ENCODE data around the gene PCED1B.

GRCh38 chr12:47236109-47236714 lies 156.8 kb downstream of the PCED1B start:
- TF ChIP-seq JUN (CRISPR knock-in tag; IDR thresholded peaks at IDR 0.05) (no peak), CTCF (IDR thresholded peaks at IDR 0.05) (no peak), ZNF423 (CRISPR knock-in tag; IDR thresholded peaks at IDR 0.05) (no peak), USF1 (CRISPR knock-in tag; IDR thresholded peaks at IDR 0.05) (no peak), CREB1 (CRISPR knock-in tag; IDR thresholded peaks at IDR 0.05) (no peak), NR1H2 (CRISPR knock-in tag; IDR thresholded peaks at IDR 0.05) (no peak), HMGXB4 (CRISPR knock-in tag; IDR thresholded peaks at IDR 0.05) (no peak), MAX (CRISPR knock-in tag; IDR thresholded peaks at IDR 0.05) (no peak), ZBTB21 (CRISPR knock-in tag; IDR thresholded peaks at IDR 0.05; ENCODE audit: borderline replicate concordance) (no peak)

Measured in WTC11 (cell line).